HG03280 (cell line): ENCODE data around the gene COL8A1.

Experiments
- ATAC-seq: cut with Tn5 transposase; IDR thresholded peaks from one replicate; pipeline ENCODE4 v1.9.1; 2021; ENCODE audit warnings: mild to moderate bottlenecking, moderate library complexity; ENCODE audit not compliant: unreplicated experiment

COL8A1 gene

DNA sequence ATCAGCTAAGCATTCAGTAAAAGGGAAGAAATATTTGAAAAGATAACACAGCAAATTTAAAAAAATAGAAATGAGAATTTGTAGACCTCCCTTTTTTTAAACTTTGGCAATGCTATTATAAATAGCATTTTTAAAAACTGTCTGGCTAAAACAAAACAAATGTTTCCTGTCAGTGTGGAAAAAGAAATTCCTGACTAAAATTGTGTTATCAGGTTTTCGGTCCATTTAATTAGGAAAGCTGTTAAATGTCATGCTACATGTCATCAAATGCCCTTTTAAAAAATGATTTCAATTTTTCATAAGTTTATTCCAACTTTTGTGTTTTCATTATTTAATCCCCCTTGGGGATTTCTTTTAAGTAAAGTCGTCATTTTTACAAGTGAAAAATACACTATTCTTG is 29.6 kb downstream of the COL8A1 start:
- no peak for ATAC-seq

- no peak for ATAC-seq
Measured at GRCh38 chr3:99669879-99670555, 31.6 kb downstream of the COL8A1 start.

GRCh38 chr3:99670556-99670950 is 32.2 kb downstream of the COL8A1 start:
- no peak for ATAC-seq

- ATAC-seq: no peak
Measured at GRCh38 chr3:99674086-99674789, 35.8 kb downstream of the COL8A1 start.

GRCh38 chr3:99678023-99678422 is 39.6 kb downstream of the COL8A1 start:
- no peak for ATAC-seq

DNA sequence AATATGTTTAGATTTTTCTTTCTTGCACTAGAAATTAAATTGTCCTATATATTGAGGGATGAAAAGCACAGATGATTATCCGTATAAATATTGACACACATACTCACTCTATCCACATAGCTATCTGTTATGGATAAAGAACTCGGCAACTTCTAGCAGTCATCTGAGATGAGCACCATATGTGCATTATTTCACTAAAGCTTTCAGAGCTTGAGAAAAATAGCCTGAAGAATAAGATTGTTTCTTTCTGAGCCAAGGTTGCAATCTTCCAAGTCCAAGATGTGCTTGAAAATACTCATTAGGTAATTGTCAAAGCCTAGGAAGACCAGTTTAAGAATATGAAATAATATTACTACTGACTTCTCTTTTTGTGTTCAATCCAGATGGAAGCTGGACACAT is 40.5 kb downstream of the COL8A1 start:
- ATAC-seq: no peak

- ATAC-seq: peak; percentile 73
Measured at GRCh38 chr3:99681512-99681911, 43.1 kb downstream of the COL8A1 start.

- no peak for ATAC-seq
Measured at GRCh38 chr3:99681976-99682375, 43.6 kb downstream of the COL8A1 start.

GRCh38 chr3:99683465-99683864 is 45.1 kb downstream of the COL8A1 start:
- ATAC-seq: no peak

- ATAC-seq: no peak
Measured at GRCh38 chr3:99683876-99684275, 45.5 kb downstream of the COL8A1 start.

GRCh38 chr3:99684644-99685043 is 46.2 kb downstream of the COL8A1 start:
- no peak for ATAC-seq

DNA sequence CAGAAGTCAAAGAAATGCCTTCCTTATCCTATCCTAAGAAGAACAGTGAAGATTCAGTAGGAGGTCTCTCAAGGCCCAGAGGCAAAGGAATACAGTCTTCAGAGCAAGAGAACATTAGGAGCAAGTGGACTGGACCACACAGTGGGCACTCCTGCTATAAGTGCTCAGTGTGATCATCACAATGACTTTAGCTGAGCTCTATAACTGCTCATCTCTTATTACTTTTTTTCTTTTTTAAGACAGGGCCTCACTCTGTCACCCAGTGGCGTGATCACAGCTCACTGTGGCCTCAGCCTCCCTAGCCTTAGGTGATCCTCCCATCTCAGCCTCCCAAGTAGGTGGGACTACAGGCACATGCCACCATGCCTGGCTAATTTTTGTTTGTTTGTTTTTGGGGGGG is 48.1 kb downstream of the COL8A1 start:
- peak; percentile 17 for ATAC-seq

GRCh38 chr3:99686955-99687612 is 48.7 kb downstream of the COL8A1 start:
- ATAC-seq: peak; percentile 52

- no peak for ATAC-seq
Measured at GRCh38 chr3:99690761-99691369, 52.5 kb downstream of the COL8A1 start.

- ATAC-seq: no peak
Measured at GRCh38 chr3:99693636-99694035, 55.2 kb downstream of the COL8A1 start.

DNA sequence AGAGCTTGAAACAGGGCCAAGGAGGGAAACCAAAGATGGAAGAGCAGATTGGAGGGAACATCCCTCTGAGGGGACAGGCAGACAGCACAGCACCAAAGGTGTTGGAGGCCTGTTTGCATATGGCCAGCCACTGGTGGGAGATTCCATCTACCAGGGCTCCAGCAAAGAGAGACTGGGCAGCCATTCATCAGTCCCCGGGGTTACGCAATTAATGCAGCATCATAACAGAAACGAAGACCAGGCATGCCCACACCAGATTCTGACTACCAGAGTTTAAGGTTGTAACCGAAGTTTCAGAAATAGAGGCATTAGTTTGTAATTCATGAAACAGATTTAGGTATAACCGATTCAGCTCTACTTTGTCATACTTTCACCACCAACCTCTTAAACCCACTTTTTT is 58.1 kb downstream of the COL8A1 start:
- ATAC-seq: no peak

- no peak for ATAC-seq
Measured at GRCh38 chr3:99697250-99697649, 58.9 kb downstream of the COL8A1 start.

DNA sequence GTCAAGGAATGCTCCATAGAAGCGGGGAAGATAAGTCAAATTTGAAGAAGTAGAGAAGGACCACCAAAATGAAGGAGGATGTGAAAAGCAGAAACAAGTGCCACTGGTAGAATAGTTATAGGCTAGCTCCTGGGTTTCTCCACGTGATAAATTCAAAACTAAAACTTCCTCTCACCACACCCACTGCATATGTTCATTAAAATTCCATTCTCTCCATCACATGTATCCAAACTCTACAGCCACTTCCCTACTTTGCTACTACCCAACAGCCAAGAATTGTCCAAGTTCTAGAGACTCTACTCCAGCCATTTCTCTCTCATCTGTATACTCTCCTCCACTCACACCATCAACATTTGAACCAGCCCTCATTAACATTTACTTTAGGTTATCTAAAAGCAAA is 60.5 kb downstream of the COL8A1 start:
- ATAC-seq: no peak

DNA sequence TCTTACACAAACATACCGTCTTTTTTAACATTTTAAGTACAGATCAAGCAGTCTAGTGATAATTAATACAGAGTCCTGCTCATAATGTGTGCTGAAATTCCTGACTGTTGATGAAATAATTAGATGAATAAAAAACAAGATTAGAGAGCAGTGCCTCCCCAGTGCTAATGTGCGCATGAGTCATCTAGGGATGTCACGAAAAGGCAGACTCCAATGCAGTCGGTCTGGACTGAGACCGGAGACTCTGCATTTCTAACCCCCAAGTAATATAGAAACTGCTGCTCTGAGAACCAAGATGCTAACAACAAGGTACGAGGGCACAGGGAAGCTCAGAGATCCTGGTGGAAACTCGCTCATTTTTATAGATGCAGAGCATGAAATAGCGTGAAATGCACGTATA is 61.4 kb downstream of the COL8A1 start:
- no peak for ATAC-seq

DNA sequence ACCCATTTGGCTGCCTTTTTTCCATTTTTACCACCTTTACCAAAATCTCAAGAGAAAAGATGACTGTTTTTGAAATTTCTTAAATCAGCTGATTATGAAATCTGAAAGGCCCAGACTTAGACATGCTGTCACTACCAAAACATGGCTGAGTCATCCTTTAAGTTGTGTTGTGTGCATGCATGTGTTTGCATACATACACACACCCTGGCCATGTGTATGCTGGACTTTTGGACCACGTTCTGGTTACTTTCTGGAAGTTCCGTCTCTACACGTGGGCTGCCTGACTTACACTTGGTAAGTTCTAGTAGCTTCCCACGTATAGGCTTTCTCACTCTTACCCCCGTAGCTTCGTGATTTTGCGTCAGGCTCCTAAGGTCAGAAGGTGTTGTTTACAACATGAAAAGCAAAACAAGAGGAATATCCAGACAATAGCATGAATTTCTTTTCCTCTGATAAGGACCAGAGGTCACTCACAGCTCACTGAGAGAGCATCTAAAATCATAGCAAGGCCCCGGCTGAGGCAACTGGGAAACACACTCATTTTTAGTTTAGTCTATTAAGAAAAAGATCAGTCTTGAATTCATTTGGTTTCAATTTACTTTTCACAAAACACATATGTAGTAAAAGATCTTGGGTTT is 62.4 kb downstream of the COL8A1 start:
- no peak for ATAC-seq
